ENCODE measurements around the gene PIEZO2.

Gene PIEZO2

GRCh38 chr18:10745971-10746370 is 403.4 kb downstream of the PIEZO2 start:
- DNase-seq, result no peak

- DNase-seq, result no peak
These were observed 404.1 kb downstream of the PIEZO2 start for GRCh38 chr18:10745219-10745618.

GRCh38 chr18:10743766-10744165 is 405.6 kb downstream of the PIEZO2 start:
- DNase-seq, result no peak

GRCh38 chr18:10739152-10739551 is 410.2 kb downstream of the PIEZO2 start:
- no peak for DNase-seq

GRCh38 chr18:10736984-10737383 is 412.4 kb downstream of the PIEZO2 start:
- DNase-seq, result no peak

- no peak for DNase-seq
These were observed 416.4 kb downstream of the PIEZO2 start for GRCh38 chr18:10732990-10733389.

- peak in 8 of 51 donors; percentile 3 to 43 (median 18) for DNase-seq
These were observed 421.9 kb downstream of the PIEZO2 start for GRCh38 chr18:10727477-10727876.

- peak in 6 of 51 donors; percentile 5 to 55 (median 16) for DNase-seq
These were observed 422.9 kb downstream of the PIEZO2 start for GRCh38 chr18:10726198-10727068.

- DNase-seq, result no peak
These were observed 424.7 kb downstream of the PIEZO2 start for GRCh38 chr18:10724666-10725065.

GRCh38 chr18:10723496-10723895 is 425.9 kb downstream of the PIEZO2 start:
- DNase-seq, result no peak

GRCh38 chr18:10718809-10719208 is 430.6 kb downstream of the PIEZO2 start:
- no peak for DNase-seq

GRCh38 chr18:10715791-10716190 is 433.6 kb downstream of the PIEZO2 start:
- DNase-seq, result peak in 2 of 51 donors; percentile 3 to 15

GRCh38 chr18:10713409-10713808 is 436.0 kb downstream of the PIEZO2 start:
- DNase-seq, result no peak

- no peak for DNase-seq
These were observed 442.1 kb downstream of the PIEZO2 start for GRCh38 chr18:10707294-10707693.

GRCh38 chr18:10705786-10706185 is 443.6 kb downstream of the PIEZO2 start:
- DNase-seq, result peak in 3 of 51 donors; percentile 4 to 14 (median 14)

GRCh38 chr18:10705291-10705690 is 444.1 kb downstream of the PIEZO2 start:
- no peak for DNase-seq

- DNase-seq, result no peak
These were observed 447.2 kb downstream of the PIEZO2 start for GRCh38 chr18:10702206-10702605.

GRCh38 chr18:10690366-10690765 is 459.0 kb downstream of the PIEZO2 start:
- no peak for DNase-seq

GRCh38 chr18:10690035-10690329 is 459.4 kb downstream of the PIEZO2 start:
- no peak for DNase-seq

- no peak for DNase-seq
These were observed 459.9 kb downstream of the PIEZO2 start for GRCh38 chr18:10689236-10690034.

- no peak for DNase-seq
These were observed 460.6 kb downstream of the PIEZO2 start for GRCh38 chr18:10688766-10689165.

- no peak for DNase-seq
These were observed 462.0 kb downstream of the PIEZO2 start for GRCh38 chr18:10687161-10687925.
